NCI-H2196 (cell line): ENCODE data around the gene KLF18.
"Not testable (repeated sequence)": the region's sequence is repeated elsewhere in the genome, so short reads cannot be mapped to it uniquely, and the experiment has no call there.

Source experiments
- DNase-seq: peaks from one replicate; lab custom pipeline; 2025; ENCODE audit not compliant: unreplicated experiment; lab: John Stamatoyannopoulos, UW

KLF18 gene

GRCh38 chr1:44120398-44120949 is 21.0 kb downstream of the KLF18 start:
- no peak for DNase-seq

DNA sequence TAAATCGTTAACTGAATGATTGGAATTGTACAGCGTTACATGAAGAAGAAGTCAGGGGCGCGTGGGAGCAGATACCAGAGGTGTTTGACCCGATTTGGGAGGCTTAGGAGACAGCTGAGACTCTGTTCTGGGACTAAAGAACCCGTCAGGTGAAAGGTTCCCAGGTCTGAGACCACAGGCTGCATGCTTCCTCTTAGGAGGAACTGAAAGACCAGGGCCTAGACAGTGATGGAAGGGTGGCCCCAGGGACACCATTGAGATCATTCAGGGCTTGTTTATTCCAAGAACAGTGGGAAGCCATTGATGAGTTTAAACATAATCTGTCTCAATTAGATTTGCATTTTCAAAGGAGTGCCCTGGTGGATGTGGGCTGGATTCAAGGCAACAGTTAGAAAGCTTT is 21.9 kb downstream of the KLF18 start:
- no peak for DNase-seq

DNA sequence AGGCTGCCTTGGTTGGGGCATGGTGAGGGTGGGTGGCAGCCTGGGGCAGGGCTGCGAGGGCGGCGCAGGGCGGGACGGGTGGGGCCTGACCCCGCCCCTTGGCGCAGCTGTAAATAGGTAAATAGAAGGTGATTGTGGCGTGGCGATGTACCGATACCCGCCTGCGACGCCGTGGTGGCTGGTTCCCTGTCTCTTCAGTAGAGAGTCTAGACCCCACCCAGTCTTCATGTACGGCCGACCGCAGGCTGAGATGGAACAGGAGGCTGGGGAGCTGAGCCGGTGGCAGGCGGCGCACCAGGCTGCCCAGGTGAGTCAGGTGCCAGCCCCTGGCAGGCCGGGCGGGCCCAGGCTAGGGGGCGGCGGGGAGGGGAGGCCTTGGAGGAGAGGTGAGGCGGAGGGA is 22.7 kb downstream of the KLF18 start, which contains the start of gene KLF17:
Gene KLF17 (plus strand): TSS at position 140 of the 400 bp plus-strand sequence. CDS start 87 bp downstream, at position 227.
- DNase-seq, result no peak

DNA sequence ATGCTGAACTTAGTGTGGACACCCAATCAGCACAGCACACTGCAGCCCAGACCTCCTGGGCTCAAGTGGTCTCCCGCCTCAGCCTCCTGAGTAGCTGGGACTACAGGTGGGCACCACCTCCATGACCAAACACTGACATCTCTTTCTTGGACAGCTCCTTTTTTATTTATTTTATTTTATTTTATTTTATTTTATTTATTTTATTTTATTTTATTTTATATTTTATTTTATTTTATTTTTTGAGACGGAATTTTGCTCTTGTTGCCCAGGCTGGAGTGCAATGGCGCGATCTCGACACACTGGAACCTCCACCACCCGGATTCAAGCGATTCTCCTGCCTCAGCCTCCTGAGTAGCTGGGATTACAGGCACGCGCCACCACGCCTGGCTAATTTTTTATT is 24.2 kb downstream of the KLF18 start:
- not testable (repeated sequence) for DNase-seq

- no peak for DNase-seq
Observed at GRCh38 chr1:44114098-44114497, 27.3 kb downstream of the KLF18 start.

DNA sequence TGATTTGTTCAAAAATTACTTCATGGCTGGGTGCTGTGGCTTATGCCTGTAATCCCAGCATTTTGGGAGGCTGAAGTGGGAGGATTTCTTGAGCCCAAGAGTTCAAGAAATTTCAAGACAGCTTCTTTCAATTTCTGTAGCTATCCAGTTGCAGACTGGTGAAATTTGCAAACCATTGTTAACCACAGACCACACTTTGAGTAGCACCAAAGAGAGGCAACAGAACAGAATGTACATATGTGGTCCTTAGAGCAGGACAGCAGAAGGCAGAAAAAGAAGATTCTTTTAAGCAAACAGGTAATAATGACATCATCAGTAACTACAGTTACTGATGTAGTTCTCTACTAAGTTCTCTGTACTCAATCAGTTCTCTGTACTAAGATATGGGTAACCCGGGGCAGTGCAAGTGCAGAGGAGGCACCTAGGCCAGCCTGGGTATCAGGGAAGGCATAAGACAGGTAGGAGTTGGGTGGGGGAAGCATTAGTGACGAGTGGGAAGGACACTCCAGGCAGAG is 28.3 kb downstream of the KLF18 start:
- no peak for DNase-seq

DNA sequence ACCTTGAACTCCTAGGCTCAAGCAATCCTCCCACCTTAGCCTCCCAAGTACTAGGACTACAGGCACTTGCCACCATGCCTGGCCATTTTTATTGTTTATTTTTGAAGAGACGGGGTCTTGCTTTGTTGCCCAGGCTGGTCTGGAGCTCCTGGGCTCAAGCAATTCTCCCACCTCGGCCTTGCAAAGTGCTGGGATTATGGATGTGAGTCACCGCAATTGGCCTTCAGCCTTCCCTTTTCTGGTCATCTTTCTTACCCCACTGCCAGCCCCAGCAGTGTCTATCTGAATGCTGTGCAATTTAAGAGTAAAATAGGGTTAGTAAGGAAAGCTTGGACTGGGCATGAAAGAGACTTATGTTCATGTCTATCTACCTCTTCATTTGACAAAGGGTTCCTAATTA is 28.9 kb downstream of the KLF18 start:
- no peak for DNase-seq

DNA sequence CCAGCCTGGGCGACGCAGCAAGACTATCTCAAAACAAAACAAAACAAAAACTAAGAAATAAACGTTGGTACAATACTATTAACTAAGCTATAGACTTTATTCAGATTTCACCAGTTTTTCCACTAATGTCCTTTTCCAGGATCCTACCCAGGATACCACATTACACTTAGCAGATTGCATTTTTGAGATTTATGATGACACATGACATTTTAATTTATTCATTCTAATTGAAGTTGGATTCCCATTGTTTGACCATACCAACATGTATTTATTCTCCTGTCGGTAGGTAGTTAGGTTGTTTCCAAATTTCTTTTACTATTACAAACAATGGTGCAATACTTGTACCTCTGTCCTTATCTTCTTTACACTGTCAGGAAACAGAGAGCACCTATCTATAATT is 29.6 kb downstream of the KLF18 start:
- DNase-seq, result no peak

DNA sequence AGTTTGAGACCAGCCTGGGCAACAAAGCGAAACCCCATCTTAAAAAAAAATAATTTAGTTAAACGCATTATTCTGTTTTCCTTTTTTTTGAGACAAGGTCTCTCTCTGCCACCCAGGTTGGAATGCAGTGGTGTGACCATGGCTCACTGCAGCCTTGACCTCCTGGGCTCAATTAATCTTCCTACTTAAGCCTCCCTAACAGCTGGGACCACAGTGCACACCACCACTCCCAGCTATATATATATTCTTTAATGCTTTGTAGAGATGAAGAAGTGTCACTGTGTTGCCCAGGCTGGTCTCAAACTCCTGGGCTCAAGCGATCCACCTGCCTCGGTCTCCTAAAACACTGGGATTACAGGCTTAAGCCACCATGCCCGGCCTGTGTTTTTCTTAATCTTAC is 30.5 kb downstream of the KLF18 start:
- DNase-seq, result no peak

- no peak for DNase-seq
Observed at GRCh38 chr1:44108971-44109370, 32.5 kb downstream of the KLF18 start.

GRCh38 chr1:44108241-44108640 is 33.2 kb downstream of the KLF18 start:
- no peak for DNase-seq

GRCh38 chr1:44105810-44106209 is 35.6 kb downstream of the KLF18 start:
- no peak for DNase-seq

- no peak for DNase-seq
Observed at GRCh38 chr1:44103270-44104131, 37.9 kb downstream of the KLF18 start.

GRCh38 chr1:44101328-44101727 is 40.1 kb downstream of the KLF18 start:
- no peak for DNase-seq

DNA sequence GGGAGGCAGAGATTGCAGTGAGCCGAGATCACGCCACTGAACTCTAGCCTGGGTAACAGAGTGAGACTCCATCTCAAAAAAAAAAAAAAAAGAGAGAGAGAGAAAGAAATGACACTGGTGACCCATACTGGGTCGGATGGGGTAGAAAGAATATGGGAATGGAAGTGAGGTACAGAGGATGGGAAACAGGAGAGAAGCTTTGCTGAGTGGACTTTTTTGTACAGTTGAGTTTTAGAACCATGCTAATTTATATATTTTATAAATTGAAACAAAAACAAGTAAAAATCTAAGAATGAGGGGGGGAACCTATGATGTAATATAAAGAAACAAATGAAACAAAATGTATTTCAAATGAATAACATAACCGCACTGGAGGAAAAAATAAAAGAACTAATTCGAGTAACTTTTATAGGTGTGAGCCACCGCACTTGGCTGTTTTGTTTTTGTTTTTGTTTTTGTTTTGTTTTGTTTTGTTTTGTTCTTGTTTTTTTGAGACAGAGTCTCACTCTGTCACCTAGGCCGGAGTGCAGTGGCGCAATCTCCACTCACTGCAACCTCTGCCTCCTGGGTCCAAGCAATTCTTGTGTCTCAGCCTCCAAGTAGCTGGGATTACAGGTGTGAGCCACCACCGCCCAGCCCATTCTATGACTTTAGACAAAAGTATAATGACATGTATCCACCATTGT is 41.1 kb downstream of the KLF18 start:
- no peak for DNase-seq

- no peak for DNase-seq
Observed at GRCh38 chr1:44094047-44094446, 47.4 kb downstream of the KLF18 start.

GRCh38 chr1:44090429-44091252 is 50.8 kb downstream of the KLF18 start:
- no peak for DNase-seq

DNA sequence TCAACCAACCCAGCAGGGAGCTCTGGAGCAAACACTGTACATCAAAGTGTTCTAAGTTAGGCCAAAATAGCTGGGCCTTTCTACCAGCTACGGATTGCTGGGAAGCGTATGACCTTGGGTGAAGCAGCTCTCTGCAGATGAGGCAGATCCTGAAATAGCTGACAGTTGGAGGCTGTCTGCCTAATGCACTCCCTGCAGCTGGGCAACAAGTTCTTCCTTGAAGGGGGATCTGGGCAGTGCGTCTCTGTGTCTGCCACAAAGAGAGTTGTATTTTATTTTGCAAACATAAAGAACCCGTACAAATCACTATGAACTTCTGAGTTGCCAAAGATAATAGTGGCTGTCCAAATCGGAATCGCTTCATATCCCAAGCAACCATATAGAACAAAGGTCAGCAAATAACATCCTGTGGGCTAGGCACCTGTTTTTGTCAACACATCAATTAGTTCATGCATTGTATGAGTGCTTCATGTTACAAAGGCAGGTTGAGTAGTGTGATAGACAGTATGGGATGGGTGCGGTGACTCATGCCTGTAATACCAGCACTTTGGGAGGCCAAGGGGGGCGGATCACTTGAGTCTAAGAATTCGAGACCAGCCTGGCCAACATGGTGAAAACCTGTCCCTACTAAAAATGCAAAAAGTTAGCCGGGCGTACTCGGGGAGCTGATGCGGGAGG is 51.9 kb downstream of the KLF18 start:
- DNase-seq, result no peak
